ENCODE results near the gene CD74. TPM values are rescaled to one million over a fixed set of nuclear protein-coding genes. Genes with fewer than 3 reads are reported as not detected.
"Not testable (repeated sequence)": the region's sequence is repeated elsewhere in the genome, so short reads cannot be mapped to it uniquely, and the experiment has no call there.

CD74 gene
- total RNA-seq, 1 donor from 2014 or later = 341 TPM

- intact Hi-C loops (cut with micrococcal nuclease) = no loop called here
- DNase-seq (no peak), ATAC-seq (no peak)
Observed at GRCh38 chr5:150443242-150444075, 30.7 kb upstream of the CD74 start.

GRCh38 chr5:150442699-150443080 is 30.0 kb upstream of the CD74 start:
- ATAC-seq = no peak
- intact Hi-C loops (cut with micrococcal nuclease) = no loop called here
- DNase-seq = no peak

- peak; percentile 84 for ATAC-seq
- DNase-seq = peak; percentile 56
- intact Hi-C loops (cut with micrococcal nuclease) = no loop called here
Observed at GRCh38 chr5:150441813-150442698, 29.3 kb upstream of the CD74 start.

- DNase-seq (no peak), ATAC-seq (peak; percentile 2)
- intact Hi-C loops (cut with micrococcal nuclease) = no loop called here
Observed at GRCh38 chr5:150440948-150441812, 28.5 kb upstream of the CD74 start.

GRCh38 chr5:150438873-150439546 is 26.3 kb upstream of the CD74 start:
- DNase-seq (no peak), ATAC-seq (no peak)
- intact Hi-C loops (cut with micrococcal nuclease) = no loop called here

- intact Hi-C loops (cut with micrococcal nuclease) = no loop called here
- DNase-seq = peak; percentile 89
- peak; percentile 89 for ATAC-seq
Observed at GRCh38 chr5:150436141-150436680, 23.5 kb upstream of the CD74 start.

GRCh38 chr5:150434464-150434863 is 21.8 kb upstream of the CD74 start:
- intact Hi-C loops (cut with micrococcal nuclease) = no loop called here
- DNase-seq (no peak), ATAC-seq (no peak)

- intact Hi-C loops (cut with micrococcal nuclease) = no loop called here
- ATAC-seq (no peak), DNase-seq (no peak)
Observed at GRCh38 chr5:150431574-150431973, 18.9 kb upstream of the CD74 start.

GRCh38 chr5:150431048-150431447 is 18.3 kb upstream of the CD74 start:
- DNase-seq (no peak), ATAC-seq (no peak)
- intact Hi-C loops (cut with micrococcal nuclease) = no loop called here

GRCh38 chr5:150429410-150429873 is 16.7 kb upstream of the CD74 start:
- intact Hi-C loops (cut with micrococcal nuclease) = no loop called here
- ATAC-seq (no peak), DNase-seq (no peak)

GRCh38 chr5:150428978-150429377 is 16.3 kb upstream of the CD74 start:
- DNase-seq (no peak), ATAC-seq (no peak)
- intact Hi-C loops (cut with micrococcal nuclease) = no loop called here

- peak; percentile 87 for ATAC-seq
- peak; percentile 74 for DNase-seq
- intact Hi-C loops (cut with micrococcal nuclease) = no loop called here
Observed at GRCh38 chr5:150428106-150428876, 15.6 kb upstream of the CD74 start.

- ATAC-seq; intact Hi-C loops (cut with micrococcal nuclease): not testable (repeated sequence)
Observed at GRCh38 chr5:150426165-150426564, 13.5 kb upstream of the CD74 start.

GRCh38 chr5:150422758-150423157 is 10.0 kb upstream of the CD74 start:
- intact Hi-C loops (cut with micrococcal nuclease) = no loop called here
- ATAC-seq = no peak
- DNase-seq = no peak

More at GRCh38 chr5:150426165-150426564, 13.5 kb upstream of the CD74 start:
- not testable (repeated sequence) for DNase-seq

- no peak for DNase-seq
- intact Hi-C loops (cut with micrococcal nuclease) = no loop called here
- no peak for ATAC-seq
Observed at GRCh38 chr5:150422075-150422474, 9.4 kb upstream of the CD74 start.

GRCh38 chr5:150419630-150420270 is 7.0 kb upstream of the CD74 start:
- intact Hi-C loops (cut with micrococcal nuclease) = no loop called here
- no peak for ATAC-seq
- no peak for DNase-seq

Measured in left ventricle myocardium superior (tissue), 1 donor.